ENCODE results near the gene PLAAT5.

The PLAAT5 gene

GRCh38 chr11:63512816-63513215 is 21.8 kb upstream of the PLAAT5 start:
- no peak for DNase-seq (ENCODE audit: low spot score)

- no peak for DNase-seq (ENCODE audit: low spot score)
Observed at GRCh38 chr11:63511048-63511748, 20.2 kb upstream of the PLAAT5 start.

- no peak for DNase-seq (ENCODE audit: low spot score)
Observed at GRCh38 chr11:63510360-63511047, 19.5 kb upstream of the PLAAT5 start.

GRCh38 chr11:63508745-63509144 is 17.8 kb upstream of the PLAAT5 start:
- DNase-seq (ENCODE audit: low spot score) = no peak

- DNase-seq (ENCODE audit: low spot score) = peak; percentile 46
Observed at GRCh38 chr11:63508009-63508408, 17.0 kb upstream of the PLAAT5 start.

- DNase-seq (ENCODE audit: low spot score) = no peak
Observed at GRCh38 chr11:63507511-63507910, 16.5 kb upstream of the PLAAT5 start.

- DNase-seq (ENCODE audit: low spot score) = peak; percentile 36
Observed at GRCh38 chr11:63506876-63507275, 15.9 kb upstream of the PLAAT5 start.

- DNase-seq (ENCODE audit: low spot score) = no peak
Observed at GRCh38 chr11:63505857-63506528, 15.0 kb upstream of the PLAAT5 start, which contains the start of gene LGALS12. Gene LGALS12, plus strand, starts transcription at chr11:63506084. Its CDS starts 375 bp downstream, at chr11:63506459.

GRCh38 chr11:63504933-63505586 is 14.1 kb upstream of the PLAAT5 start:
- no peak for DNase-seq (ENCODE audit: low spot score)

GRCh38 chr11:63504054-63504453 is 13.1 kb upstream of the PLAAT5 start:
- no peak for DNase-seq (ENCODE audit: low spot score)

GRCh38 chr11:63503492-63503891 is 12.5 kb upstream of the PLAAT5 start:
- no peak for DNase-seq (ENCODE audit: low spot score)

GRCh38 chr11:63502252-63502820 is 11.4 kb upstream of the PLAAT5 start:
- DNase-seq (ENCODE audit: low spot score) = no peak

- DNase-seq (ENCODE audit: low spot score) = no peak
Observed at GRCh38 chr11:63501236-63501635, 10.3 kb upstream of the PLAAT5 start.

- DNase-seq (ENCODE audit: low spot score) = no peak
Observed at GRCh38 chr11:63499874-63500273, 8.9 kb upstream of the PLAAT5 start.

GRCh38 chr11:63494975-63495374 is 4.0 kb upstream of the PLAAT5 start:
- DNase-seq (ENCODE audit: low spot score) = no peak

- DNase-seq (ENCODE audit: low spot score) = no peak
Observed at GRCh38 chr11:63493127-63493526, 2.2 kb upstream of the PLAAT5 start.

GRCh38 chr11:63492441-63492840 is 1.5 kb upstream of the PLAAT5 start:
- DNase-seq (ENCODE audit: low spot score) = no peak

GRCh38 chr11:63491636-63492372 is 837 bp upstream of the PLAAT5 start:
- no peak for DNase-seq (ENCODE audit: low spot score)

GRCh38 chr11:63491240-63491587 is 247 bp upstream of the PLAAT5 start:
- no peak for DNase-seq (ENCODE audit: low spot score)

GRCh38 chr11:63489879-63490278 is 1.1 kb downstream of the PLAAT5 start:
- no peak for DNase-seq (ENCODE audit: low spot score)

GRCh38 chr11:63488789-63489188 is 2.2 kb downstream of the PLAAT5 start:
- no peak for DNase-seq (ENCODE audit: low spot score)

- no peak for DNase-seq (ENCODE audit: low spot score)
Observed at GRCh38 chr11:63485777-63486176, 5.2 kb downstream of the PLAAT5 start.
